ENCODE data around the gene BABAM2.

BABAM2 gene

DNA sequence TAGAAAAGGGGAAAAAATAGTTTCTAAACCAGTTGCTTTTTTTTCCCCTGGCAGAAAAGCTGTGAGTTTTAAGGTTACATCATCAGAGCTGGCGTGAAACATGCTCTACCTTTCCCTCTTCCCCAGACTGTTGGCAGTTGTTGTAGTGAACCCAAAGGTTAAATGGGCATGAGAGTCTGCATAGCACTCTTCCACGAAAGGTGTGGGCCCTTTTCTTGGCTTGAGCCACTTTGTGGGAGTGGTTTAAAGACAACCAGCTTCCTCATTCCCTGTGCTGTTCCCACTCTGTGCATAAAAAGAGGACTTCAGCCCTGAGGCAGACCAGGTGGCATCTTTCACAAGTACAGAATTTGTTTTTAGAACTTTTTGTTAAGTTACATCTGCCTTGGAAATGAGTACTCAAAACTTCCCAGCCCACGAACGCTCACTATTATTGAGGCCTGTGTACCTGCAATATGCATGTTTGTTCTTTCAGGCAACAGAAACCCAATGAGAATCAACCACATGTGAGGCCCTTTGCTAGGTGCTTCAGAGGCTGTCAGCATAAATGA is 243.8 kb downstream of the BABAM2 start:
- Histone ChIP-seq H3K36me3 (ENCODE audit: insufficient read depth, low read length) (no peaks in the 10 kb centered on the region), H3K4me3 (ENCODE audit: low read depth, low read length) (no peak overlapping the region), H3K4me1 (ENCODE audit: control insufficient read depth, insufficient read depth, low read length, unreplicated experiment) (peaks cover 43% of the 10 kb centered on the region), H3K27ac (ENCODE audit: low read depth, low read length) (no peak overlapping the region), H3K27me3 (ENCODE audit: insufficient read depth, low read length) (no peaks in the 10 kb centered on the region), H2AFZ (ENCODE audit: low read length, unreplicated experiment) (no peak overlapping the region), H3K79me2 (ENCODE audit: control insufficient read depth, insufficient read depth, low read length, unreplicated experiment) (no peaks in the 10 kb centered on the region)

DNA sequence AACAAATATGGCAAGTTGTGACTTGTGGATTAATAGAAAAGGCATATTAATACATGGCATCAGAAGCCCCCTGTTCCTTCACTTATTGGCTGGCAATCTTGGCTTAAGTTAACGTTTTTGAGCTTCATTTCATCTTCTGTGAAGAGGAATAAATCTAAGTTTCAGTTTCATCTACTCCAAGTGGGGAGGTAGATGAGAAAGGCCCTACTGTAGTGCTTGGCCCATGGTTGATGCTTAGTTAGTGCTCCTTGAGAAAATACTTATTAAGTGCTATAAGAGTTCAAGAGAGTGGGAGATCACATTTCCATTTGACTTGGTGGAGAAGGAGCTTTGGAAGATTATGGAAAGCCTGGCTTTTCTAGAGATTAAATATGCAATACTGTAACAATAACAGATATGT is 244.3 kb downstream of the BABAM2 start:
- Histone ChIP-seq H2AFZ (ENCODE audit: low read length, unreplicated experiment) (no peak overlapping the region), H3K4me3 (ENCODE audit: low read depth, low read length) (no peak overlapping the region), H3K4me1 (ENCODE audit: control insufficient read depth, insufficient read depth, low read length, unreplicated experiment) (peaks cover 38% of the 10 kb centered on the region), H3K27me3 (ENCODE audit: insufficient read depth, low read length) (no peaks in the 10 kb centered on the region), H3K27ac (ENCODE audit: low read depth, low read length) (no peak overlapping the region), H3K36me3 (ENCODE audit: insufficient read depth, low read length) (no peaks in the 10 kb centered on the region), H3K79me2 (ENCODE audit: control insufficient read depth, insufficient read depth, low read length, unreplicated experiment) (no peaks in the 10 kb centered on the region)

DNA sequence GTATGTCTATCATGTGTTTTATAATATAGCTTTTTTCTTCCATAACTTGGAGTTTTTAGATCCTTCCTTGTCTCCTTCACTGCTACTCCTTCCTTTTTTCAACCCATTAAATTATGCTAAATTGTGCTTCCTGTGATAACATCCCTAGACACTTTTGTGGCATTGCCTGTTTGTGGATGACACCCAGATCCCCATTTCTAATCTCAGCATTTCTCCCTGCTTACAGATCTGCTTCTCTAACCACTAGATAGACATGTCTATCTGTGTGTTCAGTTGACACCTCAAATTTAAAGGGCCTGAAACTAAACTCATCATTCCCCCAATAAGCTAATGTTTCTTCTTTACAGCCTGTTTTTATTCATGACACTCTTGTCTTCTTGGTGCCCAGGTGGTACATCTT is 244.8 kb downstream of the BABAM2 start:
- H3K36me3 ChIP-seq (ENCODE audit: insufficient read depth, low read length), result no peaks in the 10 kb centered on the region
- no peak overlapping the region for H3K4me3 ChIP-seq (ENCODE audit: low read depth, low read length)
- H3K79me2 ChIP-seq (ENCODE audit: control insufficient read depth, insufficient read depth, low read length, unreplicated experiment), result no peaks in the 10 kb centered on the region
- H3K27ac ChIP-seq (ENCODE audit: low read depth, low read length), result no peak overlapping the region
- H3K4me1 ChIP-seq (ENCODE audit: control insufficient read depth, insufficient read depth, low read length, unreplicated experiment), result peaks cover 34% of the 10 kb centered on the region
- H3K27me3 ChIP-seq (ENCODE audit: insufficient read depth, low read length), result no peaks in the 10 kb centered on the region
- H2AFZ ChIP-seq (ENCODE audit: low read length, unreplicated experiment), result no peak overlapping the region

DNA sequence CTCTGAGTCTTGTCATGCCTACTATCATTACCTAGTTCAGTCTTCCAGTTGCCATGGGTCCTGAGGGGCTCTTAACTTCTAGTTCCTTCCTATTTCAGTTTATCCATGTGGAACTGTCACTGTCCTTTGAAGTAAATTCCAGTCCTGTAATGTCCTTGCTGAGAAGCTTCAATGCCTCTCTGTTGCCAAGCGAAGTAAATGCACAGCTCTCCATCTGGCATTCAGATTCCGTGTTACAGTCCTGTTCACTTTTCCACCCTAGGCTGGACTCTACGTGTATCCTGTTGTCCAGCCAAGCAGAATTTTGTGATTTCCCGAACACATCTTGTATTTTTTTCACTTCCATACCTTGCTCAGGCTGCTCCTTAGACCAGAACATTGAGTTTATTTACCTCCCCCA is 245.3 kb downstream of the BABAM2 start:
- Histone ChIP-seq H3K27me3 (ENCODE audit: insufficient read depth, low read length) (no peaks in the 10 kb centered on the region), H3K36me3 (ENCODE audit: insufficient read depth, low read length) (no peaks in the 10 kb centered on the region), H3K27ac (ENCODE audit: low read depth, low read length) (no peak overlapping the region), H2AFZ (ENCODE audit: low read length, unreplicated experiment) (no peak overlapping the region), H3K79me2 (ENCODE audit: control insufficient read depth, insufficient read depth, low read length, unreplicated experiment) (no peaks in the 10 kb centered on the region), H3K4me3 (ENCODE audit: low read depth, low read length) (no peak overlapping the region), H3K4me1 (ENCODE audit: control insufficient read depth, insufficient read depth, low read length, unreplicated experiment) (peaks cover 31% of the 10 kb centered on the region)

DNA sequence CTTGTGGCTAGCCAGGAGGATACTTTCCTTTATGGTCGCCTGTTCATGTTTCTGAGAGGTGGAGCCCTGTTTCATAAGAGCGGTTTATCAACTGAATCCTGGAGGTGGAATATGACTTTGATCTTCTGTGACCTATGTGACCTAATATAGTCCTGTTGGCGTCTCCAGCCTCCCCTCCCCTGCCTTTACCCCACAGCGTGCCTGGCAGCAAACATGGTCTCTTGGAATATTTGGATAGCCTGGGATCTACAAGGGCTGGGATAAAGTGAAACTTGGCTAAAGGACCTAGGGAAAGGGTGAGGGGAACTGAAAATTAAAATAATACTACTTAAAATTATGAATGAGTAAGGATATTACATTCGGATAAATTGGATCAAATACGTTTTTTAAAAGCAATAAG is 246.0 kb downstream of the BABAM2 start:
- Histone ChIP-seq H2AFZ (ENCODE audit: low read length, unreplicated experiment) (no peak overlapping the region), H3K27me3 (ENCODE audit: insufficient read depth, low read length) (no peaks in the 10 kb centered on the region), H3K79me2 (ENCODE audit: control insufficient read depth, insufficient read depth, low read length, unreplicated experiment) (no peaks in the 10 kb centered on the region), H3K4me3 (ENCODE audit: low read depth, low read length) (no peak overlapping the region), H3K4me1 (ENCODE audit: control insufficient read depth, insufficient read depth, low read length, unreplicated experiment) (peaks cover 28% of the 10 kb centered on the region), H3K36me3 (ENCODE audit: insufficient read depth, low read length) (no peaks in the 10 kb centered on the region), H3K27ac (ENCODE audit: low read depth, low read length) (peak overlapping the region; percentile 53; the same call in 1 of the 2 replicates)

DNA sequence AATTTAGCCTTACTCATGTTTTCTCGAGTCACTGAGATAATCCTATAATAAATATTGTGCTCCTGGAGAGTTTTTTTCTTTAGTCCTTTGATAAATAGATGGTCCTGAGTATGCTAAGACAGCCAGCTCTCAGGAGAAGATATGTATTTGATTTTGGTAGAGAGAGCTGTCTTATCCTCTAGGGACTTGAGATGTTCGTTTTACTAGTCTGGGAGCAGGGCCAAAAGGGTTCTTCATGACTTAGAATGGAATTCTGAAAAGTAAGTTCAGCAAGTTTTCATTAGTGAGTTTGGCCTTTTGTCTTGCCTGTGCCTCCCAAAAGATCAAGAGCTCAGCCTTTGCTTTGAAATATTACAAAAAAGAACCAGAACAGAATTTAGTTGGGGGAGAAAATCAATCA is 246.7 kb downstream of the BABAM2 start:
- H3K79me2 ChIP-seq (ENCODE audit: control insufficient read depth, insufficient read depth, low read length, unreplicated experiment), result no peaks in the 10 kb centered on the region
- no peak overlapping the region for H3K4me3 ChIP-seq (ENCODE audit: low read depth, low read length)

DNA sequence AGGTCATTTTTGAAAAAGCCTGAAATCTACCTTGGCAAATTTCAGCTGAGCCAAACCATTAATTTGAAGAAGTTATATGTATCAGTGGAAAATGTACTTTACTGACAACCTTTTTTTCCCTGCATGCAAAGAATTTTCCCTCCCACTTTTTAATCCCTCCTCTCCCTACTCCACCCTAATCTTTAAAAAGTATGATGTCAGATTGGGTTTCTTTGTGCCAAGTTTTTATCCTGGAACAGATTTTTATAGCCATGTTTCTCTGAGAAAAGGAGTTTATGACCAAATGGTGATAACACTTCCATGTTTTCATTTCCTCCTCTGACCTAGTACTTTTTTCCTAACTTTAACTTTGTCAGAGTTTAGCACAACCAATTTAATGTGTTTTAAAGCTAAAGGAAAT is 251.9 kb downstream of the BABAM2 start:
- no peaks in the 10 kb centered on the region for H3K79me2 ChIP-seq (ENCODE audit: control insufficient read depth, insufficient read depth, low read length, unreplicated experiment)

More for the DNA sequence above, 246.7 kb downstream of the BABAM2 start:
- H3K36me3 ChIP-seq (ENCODE audit: insufficient read depth, low read length), result no peaks in the 10 kb centered on the region
- no peak overlapping the region for H2AFZ ChIP-seq (ENCODE audit: low read length, unreplicated experiment)
- peak overlapping the region; percentile 53 for H3K27ac ChIP-seq (ENCODE audit: low read depth, low read length)
- peaks cover 28% of the 10 kb centered on the region for H3K4me1 ChIP-seq (ENCODE audit: control insufficient read depth, insufficient read depth, low read length, unreplicated experiment)
- H3K27me3 ChIP-seq (ENCODE audit: insufficient read depth, low read length), result no peaks in the 10 kb centered on the region

DNA sequence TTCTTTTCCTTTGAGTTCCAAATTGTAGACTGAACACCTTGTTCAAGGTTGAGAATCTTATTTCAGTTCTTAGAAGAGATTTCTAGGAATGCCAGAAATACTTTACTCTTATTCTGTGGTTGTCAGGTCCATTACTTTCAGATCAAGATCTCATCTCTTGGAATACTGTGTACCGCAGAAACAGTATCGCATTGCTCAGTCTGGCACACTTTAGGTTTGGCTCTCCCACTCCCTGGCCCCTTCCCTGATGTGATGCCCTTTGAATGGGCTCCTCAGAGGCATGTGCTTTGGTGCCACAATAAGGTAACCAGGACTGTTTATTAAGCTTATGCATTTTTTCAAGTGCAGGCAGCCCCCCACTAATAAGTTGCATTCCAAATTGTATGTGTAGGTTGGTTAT is 257.5 kb downstream of the BABAM2 start:
- no peak overlapping the region for H2AFZ ChIP-seq (ENCODE audit: low read length, unreplicated experiment)
- peaks cover 5% of the 10 kb centered on the region for H3K4me1 ChIP-seq (ENCODE audit: control insufficient read depth, insufficient read depth, low read length, unreplicated experiment)
- H3K27me3 ChIP-seq (ENCODE audit: insufficient read depth, low read length), result no peaks in the 10 kb centered on the region

More for the DNA sequence above, 251.9 kb downstream of the BABAM2 start:
- Histone ChIP-seq H3K27me3 (ENCODE audit: insufficient read depth, low read length) (no peaks in the 10 kb centered on the region), H3K4me3 (ENCODE audit: low read depth, low read length) (no peak overlapping the region), H3K27ac (ENCODE audit: low read depth, low read length) (no peak overlapping the region), H2AFZ (ENCODE audit: low read length, unreplicated experiment) (no peak overlapping the region), H3K4me1 (ENCODE audit: control insufficient read depth, insufficient read depth, low read length, unreplicated experiment) (peaks cover 7% of the 10 kb centered on the region), H3K36me3 (ENCODE audit: insufficient read depth, low read length) (0 out of 2 replicates have a peak, but pooled peaks cover 8% of the 10 kb centered on the region)

DNA sequence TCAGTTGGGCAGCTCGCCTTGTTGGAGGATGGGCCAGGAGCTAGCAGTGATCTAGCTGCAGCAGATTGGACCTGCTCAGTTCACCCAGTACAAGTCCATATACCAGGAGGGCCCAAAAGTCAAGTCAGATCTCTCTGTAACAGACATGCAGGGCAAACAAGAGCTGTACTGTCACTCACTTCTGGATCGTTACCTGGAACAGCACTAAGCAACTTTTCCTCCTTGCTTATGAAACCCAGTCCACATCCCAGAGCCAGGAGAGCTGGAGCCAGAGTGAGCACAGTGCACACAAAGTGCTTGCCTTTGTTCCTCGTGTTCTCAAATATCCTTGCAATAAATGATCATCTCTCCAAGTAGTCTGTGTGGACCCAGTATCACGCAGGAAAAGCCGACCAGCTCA is 258.0 kb downstream of the BABAM2 start:
- Histone ChIP-seq H3K4me3 (ENCODE audit: low read depth, low read length) (no peak overlapping the region), H3K36me3 (ENCODE audit: insufficient read depth, low read length) (0 out of 2 replicates have a peak, but pooled peaks cover 14% of the 10 kb centered on the region), H3K27ac (ENCODE audit: low read depth, low read length) (no peak overlapping the region), H2AFZ (ENCODE audit: low read length, unreplicated experiment) (no peak overlapping the region), H3K79me2 (ENCODE audit: control insufficient read depth, insufficient read depth, low read length, unreplicated experiment) (no peaks in the 10 kb centered on the region), H3K4me1 (ENCODE audit: control insufficient read depth, insufficient read depth, low read length, unreplicated experiment) (peaks cover 11% of the 10 kb centered on the region), H3K27me3 (ENCODE audit: insufficient read depth, low read length) (no peaks in the 10 kb centered on the region)

More for the DNA sequence above, 257.5 kb downstream of the BABAM2 start:
- H3K79me2 ChIP-seq (ENCODE audit: control insufficient read depth, insufficient read depth, low read length, unreplicated experiment), result no peaks in the 10 kb centered on the region
- H3K4me3 ChIP-seq (ENCODE audit: low read depth, low read length), result no peak overlapping the region
- 0 out of 2 replicates have a peak, but pooled peaks cover 14% of the 10 kb centered on the region for H3K36me3 ChIP-seq (ENCODE audit: insufficient read depth, low read length)
- H3K27ac ChIP-seq (ENCODE audit: low read depth, low read length), result no peak overlapping the region

DNA sequence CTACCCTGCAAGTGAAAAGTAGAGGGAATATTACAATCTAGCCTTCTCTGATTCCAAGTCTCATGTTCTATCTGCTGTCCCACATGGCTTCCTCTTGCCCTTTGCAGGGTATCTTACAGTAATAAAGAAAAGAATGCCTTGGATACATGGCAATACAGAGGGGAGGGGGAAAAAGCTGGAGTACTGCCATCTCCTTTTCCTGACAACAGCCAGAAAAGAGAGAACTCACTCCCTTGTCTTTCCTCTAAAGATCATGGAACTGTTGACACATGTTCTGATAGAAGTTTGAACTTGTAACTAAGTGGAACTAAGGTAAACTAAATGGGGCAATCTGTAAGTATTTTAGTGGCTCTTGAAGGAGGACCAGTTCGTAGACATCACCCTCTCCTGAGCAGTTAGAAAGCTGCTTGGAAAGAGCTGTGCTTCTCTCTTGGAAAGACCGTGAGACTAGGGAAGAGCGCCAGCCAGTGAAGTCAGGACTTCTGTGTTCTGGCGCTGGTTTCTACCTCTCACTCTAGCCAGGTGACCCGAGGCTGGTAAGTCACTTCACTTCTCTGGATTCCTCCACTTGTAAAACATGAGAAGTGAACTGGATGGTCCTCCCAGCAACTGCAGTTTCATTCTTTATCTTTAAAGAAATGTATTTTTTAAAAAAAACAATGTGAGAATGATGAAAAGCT is 259.8 kb downstream of the BABAM2 start:
- Histone ChIP-seq H3K36me3 (ENCODE audit: insufficient read depth, low read length) (peaks cover 26% of the 10 kb centered on the region), H3K27me3 (ENCODE audit: insufficient read depth, low read length) (no peaks in the 10 kb centered on the region), H3K4me3 (ENCODE audit: low read depth, low read length) (no peak overlapping the region), H2AFZ (ENCODE audit: low read length, unreplicated experiment) (no peak overlapping the region), H3K79me2 (ENCODE audit: control insufficient read depth, insufficient read depth, low read length, unreplicated experiment) (no peaks in the 10 kb centered on the region), H3K27ac (ENCODE audit: low read depth, low read length) (no peak overlapping the region), H3K4me1 (ENCODE audit: control insufficient read depth, insufficient read depth, low read length, unreplicated experiment) (peaks cover 11% of the 10 kb centered on the region)

DNA sequence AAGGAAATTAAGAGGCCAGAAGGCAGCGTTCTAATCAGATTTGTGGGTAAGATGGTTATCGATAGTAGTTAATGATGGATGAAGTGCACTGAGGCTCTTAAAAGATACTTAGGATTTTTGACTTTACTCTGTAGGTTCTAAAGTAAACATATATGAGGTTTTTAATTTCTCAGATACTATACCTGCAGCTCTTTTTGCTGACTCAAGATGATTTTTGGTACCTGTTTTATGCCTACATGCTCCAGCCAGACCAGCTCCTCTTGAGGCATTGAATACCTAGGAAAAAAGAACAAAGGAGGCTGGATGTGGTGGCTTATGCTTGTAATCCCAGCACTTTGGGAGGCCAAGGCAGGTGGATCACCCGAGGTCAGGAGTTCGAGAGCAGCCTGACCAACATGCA is 260.5 kb downstream of the BABAM2 start:
- Histone ChIP-seq H3K4me1 (ENCODE audit: control insufficient read depth, insufficient read depth, low read length, unreplicated experiment) (peaks cover 11% of the 10 kb centered on the region), H3K27ac (ENCODE audit: low read depth, low read length) (no peak overlapping the region), H3K79me2 (ENCODE audit: control insufficient read depth, insufficient read depth, low read length, unreplicated experiment) (no peaks in the 10 kb centered on the region), H3K4me3 (ENCODE audit: low read depth, low read length) (no peak overlapping the region), H2AFZ (ENCODE audit: low read length, unreplicated experiment) (no peak overlapping the region), H3K36me3 (ENCODE audit: insufficient read depth, low read length) (peaks cover 29% of the 10 kb centered on the region), H3K27me3 (ENCODE audit: insufficient read depth, low read length) (no peaks in the 10 kb centered on the region)
